DND-41 (cell line): ENCODE measurements around the gene ZNF37A.

Experiments
- CTCF ChIP-seq: IDR thresholded peaks from 2 replicates; pipeline ENCODE4 v1.5.1; 2012; ENCODE audit warnings: borderline replicate concordance, low read length, moderate library complexity, mild to moderate bottlenecking; ENCODE audit not compliant: poor library complexity, severe bottlenecking; ENCODE audit errors: extremely low read depth
- EZH2 ChIP-seq: IDR thresholded peaks from 3 replicates; pipeline ENCODE4 v1.6.1; 2012; ENCODE audit warnings: borderline replicate concordance, low read depth, mild to moderate bottlenecking, moderate library complexity, low read length, inconsistent platforms; ENCODE audit not compliant: severe bottlenecking

GRCh38 chr10:38094927-38095574 is 914 bp downstream of the ZNF37A start:
- no peak for TF ChIP-seq CTCF
- TF ChIP-seq EZH2: no peak
